Kidney (tissue), 14 donors: ENCODE results near the gene AMMECR1. TPM values are rescaled to one million over a fixed set of nuclear protein-coding genes. Genes with fewer than 3 reads are reported as not detected.

Experiments used
- DNase-seq, 5 donors: peaks; one replicate each; pipeline ENCODE4 v3.0.0-alpha.2; 2013 to 2020
- FAIRE-seq: peaks from 2 replicates; lab custom pipeline; 2012; peaks lifted over from hg19 to GRCh38; lab: Jason Lieb, UNC
- H3K27ac ChIP-seq, 2 donors: one replicate each; pipeline ENCODE4 v1.7.0; 2013; ENCODE audit warnings: low read depth in 2 of 2, low read length in 2 of 2, inconsistent platforms in 1 of 2
- H3K27me3 ChIP-seq: one replicate; pipeline ENCODE4 v1.7.1; 2013; ENCODE audit warnings: low read length, inconsistent platforms; ENCODE audit not compliant: control insufficient read depth, insufficient read depth
- H3K36me3 ChIP-seq, 3 donors: one replicate each; pipeline versions ENCODE4 v1.7.0 to v1.7.1; 2013; ENCODE audit warnings: low read length in 3 of 3, control low read depth in 1 of 3, inconsistent platforms in 1 of 3; ENCODE audit not compliant: insufficient read depth in 3 of 3, control insufficient read depth in 2 of 3
- H3K4me1 ChIP-seq, 3 donors: one replicate each; pipeline versions ENCODE4 v1.7.0 to v1.7.1; 2013; ENCODE audit warnings: low read length in 3 of 3, inconsistent platforms in 1 of 3, low read depth in 1 of 3; ENCODE audit not compliant: control insufficient read depth in 2 of 3, insufficient read depth in 2 of 3
- H3K4me3 ChIP-seq, 3 donors: one replicate each; pipeline versions ENCODE4 v1.7.0 to v1.8.1; 2013; ENCODE audit warnings: low read length in 3 of 3, control low read depth in 1 of 3, inconsistent platforms in 1 of 3
- H3K9ac ChIP-seq, 3 donors: one replicate each; pipeline versions ENCODE4 v1.7.0 to v1.7.1; 2013; ENCODE audit warnings: low read length in 3 of 3, control low read depth in 1 of 3, inconsistent platforms in 1 of 3
- H3K9me3 ChIP-seq, 3 donors: one replicate each; pipeline versions ENCODE4 v1.7.0 to v1.7.1; 2013; ENCODE audit warnings: low read length in 3 of 3, control low read depth in 1 of 3, inconsistent platforms in 1 of 3; ENCODE audit not compliant: control insufficient read depth in 2 of 3, insufficient read depth in 1 of 3
- intact Hi-C: fragments of 100-400 bp; cut with DNase I; formaldehyde crosslinking; loops from one replicate; pipeline ENCODE4 v1.11.1; 2022
- polyA plus RNA-seq: library from polyadenylated mRNA; stranded (reverse); fragments of 350-450 nt; fragmentation: Illumina TruSeq; extraction: RNeasy Lipid Tissue Mini Kit (QIAGEN cat#74804); gene quantifications from one replicate; pipeline ENCODE4 v1.2.3, GENCODE V29; 2014; ENCODE audit warnings: low read depth, low replicate concordance; ENCODE audit not compliant: insufficient read depth
- total RNA-seq: library from RNA; stranded (reverse); fragmentation: NEBNext Ultra II Directional; extraction: Animal tissue kit (Norgen Biotek cat#: 25700); gene quantifications from one replicate; pipeline ENCODE4 v1.2.1, GENCODE V29; 2021
- TF ChIP-seq, protein P1 (sequence below): IDR thresholded peaks from 3 replicates; pipeline ENCODE4 v1.5.1; 2012; ENCODE audit warnings: mild to moderate bottlenecking, moderate library complexity, borderline replicate concordance; ENCODE audit not compliant: insufficient read depth; ENCODE audit errors: extremely low read depth
- donor health status: control.
- donor health status: control.
- donor health status: control.
- donor health status: control.
- donor health status: control.
- donor health status: DM: yes; HTN: yes; CAD: no.
- donor health status: Normal renal cell carcinoma (clear cell type).

The AMMECR1 gene
- total and polyA plus RNA-seq, 2 donors from 2014 or later, result 4.4 to 11.0 TPM

GRCh38 chrX:110180928-110181310 is 137.0 kb downstream of the AMMECR1 start:
- Histone ChIP-seq H3K4me1 (peaks cover 0 to 2% (median 0%) of the 10 kb centered on the region in 3 donors), H3K36me3 (no peaks in the 10 kb centered on the region), H3K9ac (no peak overlapping the region), H3K27me3 (peaks cover 2% of the 10 kb centered on the region), H3K9me3 (no peaks in the 10 kb centered on the region), H3K27ac (no peak overlapping the region), H3K4me3 (no peak overlapping the region)
- intact Hi-C loops, result no loop called here
- no peak for FAIRE-seq
- no peak for DNase-seq
- TF ChIP-seq, protein P1, sequence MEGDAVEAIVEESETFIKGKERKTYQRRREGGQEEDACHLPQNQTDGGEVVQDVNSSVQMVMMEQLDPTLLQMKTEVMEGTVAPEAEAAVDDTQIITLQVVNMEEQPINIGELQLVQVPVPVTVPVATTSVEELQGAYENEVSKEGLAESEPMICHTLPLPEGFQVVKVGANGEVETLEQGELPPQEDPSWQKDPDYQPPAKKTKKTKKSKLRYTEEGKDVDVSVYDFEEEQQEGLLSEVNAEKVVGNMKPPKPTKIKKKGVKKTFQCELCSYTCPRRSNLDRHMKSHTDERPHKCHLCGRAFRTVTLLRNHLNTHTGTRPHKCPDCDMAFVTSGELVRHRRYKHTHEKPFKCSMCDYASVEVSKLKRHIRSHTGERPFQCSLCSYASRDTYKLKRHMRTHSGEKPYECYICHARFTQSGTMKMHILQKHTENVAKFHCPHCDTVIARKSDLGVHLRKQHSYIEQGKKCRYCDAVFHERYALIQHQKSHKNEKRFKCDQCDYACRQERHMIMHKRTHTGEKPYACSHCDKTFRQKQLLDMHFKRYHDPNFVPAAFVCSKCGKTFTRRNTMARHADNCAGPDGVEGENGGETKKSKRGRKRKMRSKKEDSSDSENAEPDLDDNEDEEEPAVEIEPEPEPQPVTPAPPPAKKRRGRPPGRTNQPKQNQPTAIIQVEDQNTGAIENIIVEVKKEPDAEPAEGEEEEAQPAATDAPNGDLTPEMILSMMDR, result no peak

DNA sequence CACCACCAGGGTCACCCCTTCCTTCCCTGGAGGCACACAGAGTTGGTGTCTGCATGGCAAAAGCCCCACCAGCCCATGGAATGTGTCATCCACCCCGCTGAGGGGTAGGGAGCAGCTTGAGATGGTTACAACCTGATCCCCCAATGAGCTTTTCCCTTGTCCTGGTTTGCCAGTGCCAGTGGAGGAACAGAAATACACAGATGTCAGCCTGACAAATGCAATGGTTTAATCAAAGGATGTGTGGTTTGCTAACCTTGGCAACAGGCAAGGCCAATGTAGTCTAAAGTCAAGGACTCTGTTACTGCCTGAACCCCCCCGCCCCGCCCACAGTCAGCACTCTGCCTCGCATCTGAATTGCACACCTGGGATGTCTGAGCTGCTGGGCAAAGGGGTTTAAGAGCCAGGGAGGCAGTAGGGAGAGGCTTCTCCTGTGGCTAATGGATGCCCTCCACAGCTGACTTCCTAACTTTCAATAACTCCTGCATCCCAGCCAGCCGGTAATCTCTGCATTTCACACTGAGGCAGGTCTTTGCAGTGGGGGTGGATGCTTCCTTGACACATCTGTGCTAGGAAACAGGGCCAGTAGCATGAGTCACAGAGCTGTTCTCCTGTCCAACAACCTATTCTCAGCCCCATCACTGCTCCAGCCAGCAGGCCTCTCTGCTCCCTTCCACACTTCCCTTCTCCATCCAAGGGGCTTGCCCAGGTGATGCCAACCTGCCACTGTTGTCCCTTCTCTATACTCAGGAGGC is 137.5 kb downstream of the AMMECR1 start:
- TF ChIP-seq, protein P1, result no peak
- no peak overlapping the region for H3K9ac ChIP-seq
- H3K36me3 ChIP-seq, result no peaks in the 10 kb centered on the region
- FAIRE-seq (no peak), DNase-seq (no peak)
- H3K4me1 ChIP-seq, result peaks cover 0 to 2% (median 0%) of the 10 kb centered on the region in 3 donors
- no peak overlapping the region for H3K27ac ChIP-seq
- intact Hi-C loops, result no loop called here
- no peak overlapping the region for H3K4me3 ChIP-seq
- H3K27me3 ChIP-seq, result peaks cover 2% of the 10 kb centered on the region
- H3K9me3 ChIP-seq, result no peaks in the 10 kb centered on the region

GRCh38 chrX:110178179-110178865 is 139.6 kb downstream of the AMMECR1 start:
- no peak overlapping the region for H3K9ac ChIP-seq
- FAIRE-seq (no peak), DNase-seq (no peak)
- H3K4me3 ChIP-seq, result no peak overlapping the region
- peaks cover 0 to 2% (median 0%) of the 10 kb centered on the region in 3 donors for H3K4me1 ChIP-seq
- H3K27me3 ChIP-seq, result peaks cover under 1% of the 10 kb centered on the region
- TF ChIP-seq, protein P1, result no peak
- intact Hi-C loops, result no loop called here
- peaks cover 0 to 2% (median 0%) of the 10 kb centered on the region in 3 donors for H3K36me3 ChIP-seq
- no peaks in the 10 kb centered on the region for H3K9me3 ChIP-seq
- H3K27ac ChIP-seq, result no peak overlapping the region
